Lung (tissue), 12 donors: ENCODE data around the gene ABCG8. TPM values are rescaled to one million over a fixed set of nuclear protein-coding genes. Genes with fewer than 3 reads are reported as not detected.

Experiments
- ATAC-seq: fragments of 200-7000 bp; cut with Tn5 transposase; one replicate; pipeline ENCODE4 v1.9.1; 2020; ENCODE audit warnings: moderate number of reproducible peaks; ENCODE audit not compliant: insufficient read depth, low FRiP score
- DNase-seq, 3 donors: peaks; one replicate each; pipeline ENCODE4 v3.0.0-alpha.2; 2013 to 2017
- H3K27ac ChIP-seq, 2 donors: one replicate each; pipeline ENCODE4 v1.5.1; 2013; ENCODE audit warnings: mild to moderate bottlenecking in 2 of 2, moderate library complexity in 2 of 2, control low read depth in 1 of 2, inconsistent platforms in 1 of 2, low read depth in 1 of 2, low read length in 1 of 2
- H3K27me3 ChIP-seq, 3 donors: one replicate each; pipeline ENCODE4 v1.5.1; 2013; ENCODE audit warnings: low read length in 2 of 3; ENCODE audit not compliant: control insufficient read depth in 3 of 3, insufficient read depth in 3 of 3
- H3K36me3 ChIP-seq, 4 donors: one replicate each; pipeline ENCODE4 v1.5.1; 2013; ENCODE audit warnings: low read length in 4 of 4, mild to moderate bottlenecking in 1 of 4, moderate library complexity in 1 of 4; ENCODE audit not compliant: control insufficient read depth in 4 of 4, insufficient read depth in 4 of 4
- H3K4me1 ChIP-seq, 5 donors: one replicate each; pipeline ENCODE4 v1.5.1; 2013; ENCODE audit warnings: low read length in 5 of 5, mild to moderate bottlenecking in 2 of 5, moderate library complexity in 1 of 5; ENCODE audit not compliant: control insufficient read depth in 5 of 5, insufficient read depth in 5 of 5
- H3K4me3 ChIP-seq: one replicate; pipeline ENCODE4 v1.5.1; 2013; ENCODE audit warnings: mild to moderate bottlenecking, control low read depth, moderate library complexity
- H3K9ac ChIP-seq, 2 donors: one replicate each; pipeline ENCODE4 v1.5.1; 2013; ENCODE audit warnings: low read length in 2 of 2, control low read depth in 1 of 2; ENCODE audit not compliant: insufficient read depth in 1 of 2
- H3K9me3 ChIP-seq, 4 donors: one replicate each; pipeline ENCODE4 v1.5.1; 2013; ENCODE audit warnings: low read length in 3 of 4, mild to moderate bottlenecking in 1 of 4, moderate library complexity in 1 of 4; ENCODE audit not compliant: control insufficient read depth in 4 of 4, insufficient read depth in 3 of 4
- CTCF ChIP-seq: IDR thresholded peaks from 2 replicates; pipeline ENCODE4 v1.5.1; 2012; ENCODE audit warnings: mild to moderate bottlenecking; ENCODE audit errors: control extremely low read depth, extremely low read depth
- WGBS, 2 donors: extraction: QIAGEN DNeasy Blood & Tissue Kit; methylation state at CpG; one replicate each; pipeline ENCODE4 v1.1.7; 2013; 5-methylcytosine and 5-hydroxymethylcytosine counted together
- polyA plus RNA-seq, 2 donors: library from polyadenylated mRNA; stranded (reverse); fragments of 200-250 nt; gene quantifications; one replicate each; pipeline ENCODE4 v1.2.1, GENCODE V29; 2013
- total RNA-seq, 2 donors: library from RNA; depleted of rRNA in 1 of 2; stranded (reverse); fragments of >200 nt in 1 of 2; gene quantifications; one replicate each; pipeline ENCODE4 v1.2.1, GENCODE V29; 2014 to 2021
- donor health status: control.
- donor health status: control.
- donor health status: Bipolar disorder and iron deficiency.
- donor health status: healthy.
- donor health status: DM: yes; HTN: yes; CAD: no.

The ABCG8 gene
- total and polyA plus RNA-seq, 4 donors = 0.80 TPM; not detected in 3

- H3K4me1 ChIP-seq = peaks cover 0 to 7% (median 0%) of the 10 kb centered on the region in 5 donors
- H3K27ac ChIP-seq = no peak overlapping the region
- H3K9ac ChIP-seq = no peak overlapping the region
- TF ChIP-seq CTCF = no peak
- no peak overlapping the region for H3K4me3 ChIP-seq
- H3K27me3 ChIP-seq = peaks cover 0 to 4% (median under 1%) of the 10 kb centered on the region in 3 donors
- no peaks in the 10 kb centered on the region for H3K9me3 ChIP-seq
- ATAC-seq (no peak), DNase-seq (no peak)
- WGBS, 2 donors = 72 to 84% methylated on average over 4 of the region's 4 CpGs
- no peaks in the 10 kb centered on the region for H3K36me3 ChIP-seq
Measured at GRCh38 chr2:43837033-43837432, 1.7 kb upstream of the ABCG8 start.

- H3K4me3 ChIP-seq = no peak overlapping the region
- peaks cover 0 to 3% (median 0%) of the 10 kb centered on the region in 5 donors for H3K4me1 ChIP-seq
- ATAC-seq = no peak
- H3K9ac ChIP-seq = no peak overlapping the region
- no peaks in the 10 kb centered on the region for H3K9me3 ChIP-seq
- DNase-seq = no peak
- H3K27me3 ChIP-seq = no peaks in the 10 kb centered on the region
- 86 to 95% methylated on average over 21 of the region's 21 CpGs for WGBS, 2 donors
- TF ChIP-seq CTCF = no peak
- no peak overlapping the region for H3K27ac ChIP-seq
- H3K36me3 ChIP-seq = no peaks in the 10 kb centered on the region
Measured at GRCh38 chr2:43837831-43838559, 776 bp upstream of the ABCG8 start.

- Histone ChIP-seq H3K4me3 (no peak overlapping the region), H3K9me3 (no peaks in the 10 kb centered on the region), H3K27ac (no peak overlapping the region), H3K9ac (no peak overlapping the region), H3K4me1 (no peaks in the 10 kb centered on the region), H3K27me3 (no peaks in the 10 kb centered on the region), H3K36me3 (no peaks in the 10 kb centered on the region)
- no peak for DNase-seq
- TF ChIP-seq CTCF = no peak
- 80% methylated on average over 14 of the region's 14 CpGs for WGBS, 2 donors
- no peak for ATAC-seq
Measured at GRCh38 chr2:43839776-43840564, 1.2 kb downstream of the ABCG8 start.
